Left lung (tissue), 10 donors: ENCODE data around the gene RPL3. TPM values are rescaled to one million over a fixed set of nuclear protein-coding genes. Genes with fewer than 3 reads are reported as not detected.

Source experiments
- ATAC-seq: fragments of 200-7000 bp; cut with Tn5 transposase; one replicate; pipeline ENCODE4 v1.9.1; 2020; ENCODE audit warnings: moderate library complexity
- DNase-seq, 4 donors: peaks; one replicate each; pipeline ENCODE4 v3.0.0-alpha.2; 2013 to 2020
- H3K27ac ChIP-seq, 2 donors: fragments of 200-600 bp; sonication (generic) in 1 of 2; one replicate each; pipeline versions ENCODE4 v1.5.0 to v1.8.0; 2020 to 2021
- H3K27me3 ChIP-seq, 2 donors: fragments of 200-600 bp; sonication (generic) in 1 of 2; one replicate each; pipeline versions ENCODE4 v1.5.0 to v1.8.0; 2020 to 2021
- H3K36me3 ChIP-seq, 2 donors: fragments of 200-600 bp; sonication (generic) in 1 of 2; one replicate each; pipeline versions ENCODE4 v1.5.0 to v1.8.0; 2020 to 2021
- H3K4me1 ChIP-seq, 2 donors: fragments of 200-600 bp; one replicate each; pipeline ENCODE4 v1.8.0; 2021
- H3K4me3 ChIP-seq, 2 donors: fragments of 200-600 bp; sonication (generic) in 1 of 2; one replicate each; pipeline versions ENCODE4 v1.5.0 to v1.8.0; 2020 to 2021; ENCODE audit warnings: mild to moderate bottlenecking in 1 of 2
- H3K9me3 ChIP-seq, 2 donors: fragments of 200-600 bp; sonication (generic) in 1 of 2; one replicate each; pipeline versions ENCODE4 v1.5.0 to v1.8.0; 2020 to 2021
- intact Hi-C, 2 donors: fragments of 100-400 bp; cut with DNase I; formaldehyde crosslinking; loops; one replicate each; pipeline versions ENCODE4 v1.11.2 to v1.14.2; 2022
- polyA plus RNA-seq, 6 donors: library from polyadenylated mRNA; unstranded; fragments of 120-200 nt; gene quantifications; one replicate each; pipeline ENCODE4 v1.2.1, GENCODE V29; 2013; ENCODE audit not compliant: insufficient read length in 6 of 6
- total RNA-seq, 2 donors: library from RNA; stranded (reverse); fragmentation: NEBNext Ultra II Directional; extraction: Animal tissue kit (Norgen Biotek cat#: 25700); gene quantifications; one replicate each; pipeline ENCODE4 v1.2.1, GENCODE V29; 2021
- TF ChIP-seq, protein P1 (sequence below), 2 donors: fragments of 200-600 bp; sonication (generic) in 1 of 2; IDR thresholded peaks; one replicate each; pipeline versions ENCODE4 v1.5.0 to v1.8.0; 2021; ENCODE audit warnings: antibody characterized with exemption in 2 of 2
- donor health status: DM: no; HTN: yes; CAD: no.
- donor health status: DM: no; HTN: no; CAD: no.

Gene RPL3
- total and polyA plus RNA-seq, 8 donors: 1,506 to 3,842 (median 3,632) TPM

DNA sequence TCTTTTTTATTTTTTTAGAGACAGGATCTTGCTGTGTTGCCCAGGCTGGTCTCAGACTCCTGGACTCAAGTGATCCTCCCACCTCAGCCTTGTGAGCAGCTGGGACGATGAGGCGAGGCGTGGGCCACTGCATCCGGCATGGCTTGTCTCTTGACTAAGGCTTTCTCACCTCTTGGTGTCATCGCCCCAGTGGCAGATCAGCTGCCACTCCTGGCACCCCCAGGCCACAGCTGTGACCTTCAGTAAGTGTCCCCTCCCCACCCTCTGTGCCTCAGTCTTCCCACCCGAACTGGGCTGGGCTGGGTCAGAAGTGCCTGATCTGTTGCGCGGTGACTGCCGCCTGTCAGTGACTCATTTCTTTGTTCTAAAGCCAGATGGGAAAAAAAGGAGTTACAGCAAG lies 33.9 kb upstream of the RPL3 start:
- peaks cover 5 to 19% of the 10 kb centered on the region in 2 donors for H3K4me1 ChIP-seq
- H3K36me3 ChIP-seq: no peaks in the 10 kb centered on the region
- H3K27me3 ChIP-seq: peaks cover 0 to 20% of the 10 kb centered on the region in 2 donors
- DNase-seq (no peak), ATAC-seq (no peak)
- intact Hi-C loops: no loop called here
- no peak overlapping the region for H3K4me3 ChIP-seq
- H3K27ac ChIP-seq: no peak overlapping the region
- TF ChIP-seq, protein P1, sequence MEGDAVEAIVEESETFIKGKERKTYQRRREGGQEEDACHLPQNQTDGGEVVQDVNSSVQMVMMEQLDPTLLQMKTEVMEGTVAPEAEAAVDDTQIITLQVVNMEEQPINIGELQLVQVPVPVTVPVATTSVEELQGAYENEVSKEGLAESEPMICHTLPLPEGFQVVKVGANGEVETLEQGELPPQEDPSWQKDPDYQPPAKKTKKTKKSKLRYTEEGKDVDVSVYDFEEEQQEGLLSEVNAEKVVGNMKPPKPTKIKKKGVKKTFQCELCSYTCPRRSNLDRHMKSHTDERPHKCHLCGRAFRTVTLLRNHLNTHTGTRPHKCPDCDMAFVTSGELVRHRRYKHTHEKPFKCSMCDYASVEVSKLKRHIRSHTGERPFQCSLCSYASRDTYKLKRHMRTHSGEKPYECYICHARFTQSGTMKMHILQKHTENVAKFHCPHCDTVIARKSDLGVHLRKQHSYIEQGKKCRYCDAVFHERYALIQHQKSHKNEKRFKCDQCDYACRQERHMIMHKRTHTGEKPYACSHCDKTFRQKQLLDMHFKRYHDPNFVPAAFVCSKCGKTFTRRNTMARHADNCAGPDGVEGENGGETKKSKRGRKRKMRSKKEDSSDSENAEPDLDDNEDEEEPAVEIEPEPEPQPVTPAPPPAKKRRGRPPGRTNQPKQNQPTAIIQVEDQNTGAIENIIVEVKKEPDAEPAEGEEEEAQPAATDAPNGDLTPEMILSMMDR (IDR thresholded peaks at IDR 0.05): no peak
- H3K9me3 ChIP-seq: no peaks in the 10 kb centered on the region

DNA sequence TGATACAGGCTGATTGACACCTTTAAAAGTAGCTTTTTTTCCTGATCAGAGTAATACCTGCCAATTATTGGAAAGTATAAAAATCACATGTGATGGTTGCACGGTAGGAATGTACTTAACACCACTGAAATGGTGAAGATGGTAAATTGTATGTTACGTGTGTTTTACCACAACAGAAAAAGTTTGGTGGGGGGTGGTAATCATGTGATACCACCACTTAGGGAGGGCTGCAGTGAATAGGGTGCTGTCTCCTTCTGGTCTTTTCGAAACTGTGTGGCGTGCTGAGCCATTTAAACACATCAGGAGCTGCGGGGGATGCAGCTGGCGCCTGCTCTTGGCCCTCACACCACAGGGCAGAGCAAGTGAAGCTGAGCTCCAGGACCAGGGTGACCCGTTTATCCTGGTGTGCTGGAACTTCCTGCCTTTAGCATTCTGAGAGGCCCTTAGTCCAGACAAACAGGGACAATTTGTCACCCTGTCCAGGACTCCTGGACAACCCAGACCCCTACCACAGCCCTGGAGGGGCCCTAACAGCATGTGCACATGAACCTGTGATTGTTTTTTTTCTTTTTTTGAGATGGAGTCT lies 33.0 kb upstream of the RPL3 start:
- Histone ChIP-seq H3K4me3 (no peak overlapping the region), H3K27me3 (peaks cover 0 to 20% of the 10 kb centered on the region in 2 donors), H3K36me3 (no peaks in the 10 kb centered on the region), H3K4me1 (peaks cover 5 to 19% of the 10 kb centered on the region in 2 donors), H3K9me3 (no peaks in the 10 kb centered on the region), H3K27ac (no peak overlapping the region)
- intact Hi-C loops: no loop called here
- ATAC-seq (no peak), DNase-seq (no peak)
- TF ChIP-seq, protein P1 (IDR thresholded peaks at IDR 0.05): no peak

DNA sequence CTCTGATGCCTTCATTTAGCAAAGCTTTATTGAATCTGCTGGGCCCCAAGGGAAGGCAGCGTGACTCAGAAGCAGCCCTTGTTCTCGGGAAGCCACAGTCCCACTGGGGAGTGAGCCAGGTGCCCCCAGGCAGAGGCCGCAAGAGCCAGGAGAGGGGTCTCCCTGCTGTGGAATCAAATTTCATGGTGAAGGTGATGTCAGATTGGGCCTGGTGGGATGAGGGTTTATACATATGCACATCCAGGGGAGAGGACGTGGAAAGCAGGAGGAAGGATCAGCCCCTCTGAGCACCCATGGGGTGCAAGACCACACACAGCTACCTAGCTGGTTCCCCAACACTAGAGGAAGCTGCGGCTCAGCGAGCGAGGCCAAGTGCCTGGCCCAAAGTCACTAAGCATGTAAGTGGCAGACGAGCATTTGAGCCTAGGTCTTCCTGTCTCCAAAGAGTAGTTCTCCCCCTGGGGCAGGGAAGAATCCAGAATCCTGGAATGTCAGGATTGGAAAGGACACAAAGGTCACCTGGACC lies 32.3 kb upstream of the RPL3 start:
- Histone ChIP-seq H3K36me3 (no peaks in the 10 kb centered on the region), H3K4me3 (no peak overlapping the region), H3K27ac (no peak overlapping the region), H3K4me1 (peaks cover 5 to 19% of the 10 kb centered on the region in 2 donors), H3K9me3 (no peaks in the 10 kb centered on the region), H3K27me3 (peaks cover 0 to 20% of the 10 kb centered on the region in 2 donors)
- no peak for ATAC-seq
- DNase-seq: no peak
- intact Hi-C loops: no loop called here
- TF ChIP-seq, protein P1 (IDR thresholded peaks at IDR 0.05): no peak

DNA sequence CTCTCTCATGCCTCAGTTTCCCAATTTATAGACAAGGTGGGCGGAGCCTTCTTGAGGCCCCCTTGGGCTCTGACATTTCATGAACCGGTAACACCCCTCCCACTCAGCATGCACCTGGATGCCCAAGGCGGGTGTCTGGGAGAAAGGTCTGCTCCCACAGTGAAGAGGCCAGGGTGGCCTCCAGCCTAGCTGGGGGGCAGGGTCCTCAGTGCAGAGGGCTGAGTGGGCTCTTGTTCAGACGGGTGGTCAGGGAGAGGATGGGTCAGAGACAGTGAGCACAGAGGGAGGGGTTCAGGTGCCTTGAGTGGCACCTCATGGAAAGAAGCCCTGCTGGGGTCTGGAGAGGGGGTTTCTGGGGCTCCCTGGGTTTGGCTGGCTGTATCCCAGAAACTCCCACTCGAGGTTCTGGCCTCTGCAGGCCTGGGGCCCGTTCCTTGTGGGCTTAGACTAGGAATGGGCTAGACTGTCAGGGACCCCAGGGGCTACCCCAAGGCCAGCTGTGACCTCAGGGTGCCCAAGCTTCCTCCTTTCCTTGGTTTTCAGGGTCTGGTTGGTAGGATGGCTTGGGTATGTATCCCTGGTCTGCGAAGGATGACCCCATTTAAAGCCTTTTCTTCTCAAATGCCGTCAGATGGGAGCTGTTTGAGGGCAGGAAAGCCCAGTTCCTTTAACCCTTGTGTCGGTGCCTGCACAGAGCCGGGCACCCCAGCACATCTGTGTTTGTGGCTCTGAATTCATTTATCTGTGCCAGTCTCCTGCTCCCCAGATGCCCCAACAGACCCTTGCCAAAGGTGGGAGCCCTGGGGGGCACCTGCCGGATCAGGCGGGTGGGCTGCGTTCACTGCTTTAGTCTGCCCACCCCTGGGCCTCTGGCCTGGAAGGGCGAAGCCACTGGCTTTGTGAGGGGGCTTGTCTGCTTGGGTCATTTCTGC lies 31.6 kb upstream of the RPL3 start:
- TF ChIP-seq, protein P1 (IDR thresholded peaks at IDR 0.05): no peak
- intact Hi-C loops: no loop called here

More for the DNA sequence above, 31.6 kb upstream of the RPL3 start:
- no peak for DNase-seq
- Histone ChIP-seq H3K36me3 (no peaks in the 10 kb centered on the region), H3K4me3 (peak overlapping the region in 1 of 2 donors; percentile 51), H3K4me1 (peaks cover 5 to 19% of the 10 kb centered on the region in 2 donors), H3K27me3 (peaks cover 0 to 20% of the 10 kb centered on the region in 2 donors), H3K27ac (no peak overlapping the region), H3K9me3 (no peaks in the 10 kb centered on the region)
- no peak for ATAC-seq
